HepG2 (cell line): Measurements from ENCODE around the gene CFAP119.

Experiments
- CAMTA2 ChIP-seq: sonication (generic); formaldehyde crosslinking; IDR thresholded peaks from 2 replicates; pipeline ENCODE4 v1.4.0; 2020; ENCODE audit warnings: mild to moderate bottlenecking, missing genetic modification reagents, borderline replicate concordance
- CREB1 ChIP-seq, 2 experiments: fragments of 450-650 bp in 1 of 2; IDR thresholded peaks; 2 replicates each; pipeline ENCODE4 v1.6.1; 2016 to 2017; ENCODE audit warnings: control low read depth in 1 of 2, mild to moderate bottlenecking in 1 of 2, missing compliant biosample characterization in 1 of 2, missing genetic modification characterization in 1 of 2
- DMAP1 ChIP-seq: IDR thresholded peaks from 2 replicates; pipeline ENCODE4 v1.6.1; 2016
- ESRRA ChIP-seq: sonication (generic); formaldehyde crosslinking; IDR thresholded peaks from 2 replicates; pipeline ENCODE4 v1.5.1; 2020; ENCODE audit warnings: mild to moderate bottlenecking, low read depth, missing genetic modification reagents
- HCFC1 ChIP-seq: fragments of 150-350 bp; IDR thresholded peaks from 2 replicates; pipeline ENCODE4 v1.6.1; 2014; ENCODE audit warnings: low read depth, low read length
- POLR2AphosphoS5 ChIP-seq: IDR thresholded peaks from 2 replicates; pipeline ENCODE4 v1.6.1; 2012; ENCODE audit warnings: low read depth, low read length
- SP1 ChIP-seq, 2 experiments: fragments of 450-650 bp in 1 of 2; sonication (generic) in 1 of 2; formaldehyde crosslinking in 1 of 2; IDR thresholded peaks; 2 replicates each; pipeline versions ENCODE4 v1.4.0 to v1.6.1; 2016 to 2020; ENCODE audit warnings: missing genetic modification reagents in 1 of 2
- ZBTB25 ChIP-seq: IDR thresholded peaks from 2 replicates; pipeline ENCODE4 v1.6.1; 2018; ENCODE audit warnings: missing genetic modification reagents
- ZNF24 ChIP-seq: fragments of 450-650 bp; IDR thresholded peaks from 2 replicates; pipeline ENCODE4 v1.6.1; 2017; ENCODE audit warnings: antibody characterized with exemption, mild to moderate bottlenecking
- ZNF3 ChIP-seq: IDR thresholded peaks from 2 replicates; pipeline ENCODE4 v1.7.0; 2017; ENCODE audit warnings: inconsistent platforms
- TF ChIP-seq, protein P1 (sequence below): sonication (generic); formaldehyde crosslinking; IDR thresholded peaks from 2 replicates; pipeline ENCODE4 v1.5.0; 2020; ENCODE audit warnings: missing genetic modification reagents, mild to moderate bottlenecking, borderline replicate concordance
- TF ChIP-seq, protein P2 (sequence below): sonication (generic); formaldehyde crosslinking; IDR thresholded peaks from 2 replicates; pipeline ENCODE4 v1.4.0; 2020; ENCODE audit warnings: missing genetic modification reagents, mild to moderate bottlenecking, borderline replicate concordance

DNA sequence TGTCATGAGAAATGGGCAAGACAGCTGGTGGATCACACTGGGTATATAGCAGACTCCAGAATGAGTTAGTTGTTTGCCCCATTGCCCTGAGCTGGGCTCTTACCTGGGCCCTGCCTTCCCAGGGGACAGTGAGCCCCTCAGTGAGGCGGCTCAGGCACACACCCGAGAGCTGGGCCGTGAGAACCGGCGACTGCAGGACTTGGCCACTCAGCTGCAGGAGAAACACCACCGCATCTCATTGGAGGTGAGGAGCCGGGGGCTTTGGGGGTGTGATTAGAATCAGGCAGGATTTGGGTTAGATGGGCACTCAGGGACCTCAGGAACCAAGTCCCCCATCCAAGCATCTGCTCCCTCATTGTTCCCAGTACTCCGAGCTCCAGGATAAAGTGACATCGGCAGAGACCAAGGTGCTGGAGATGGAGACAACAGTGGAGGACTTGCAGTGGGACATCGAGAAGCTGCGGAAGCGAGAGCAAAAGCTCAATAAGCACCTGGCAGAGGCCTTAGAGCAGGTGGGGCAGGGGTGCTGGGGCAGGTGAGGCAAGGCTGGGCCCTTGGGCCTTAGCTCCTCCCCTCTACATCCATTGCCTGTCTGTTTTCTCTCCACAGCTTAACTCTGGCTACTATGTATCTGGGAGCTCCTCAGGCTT lies 3.1 kb upstream of the CFAP119 start:
- TF ChIP-seq, protein P1, sequence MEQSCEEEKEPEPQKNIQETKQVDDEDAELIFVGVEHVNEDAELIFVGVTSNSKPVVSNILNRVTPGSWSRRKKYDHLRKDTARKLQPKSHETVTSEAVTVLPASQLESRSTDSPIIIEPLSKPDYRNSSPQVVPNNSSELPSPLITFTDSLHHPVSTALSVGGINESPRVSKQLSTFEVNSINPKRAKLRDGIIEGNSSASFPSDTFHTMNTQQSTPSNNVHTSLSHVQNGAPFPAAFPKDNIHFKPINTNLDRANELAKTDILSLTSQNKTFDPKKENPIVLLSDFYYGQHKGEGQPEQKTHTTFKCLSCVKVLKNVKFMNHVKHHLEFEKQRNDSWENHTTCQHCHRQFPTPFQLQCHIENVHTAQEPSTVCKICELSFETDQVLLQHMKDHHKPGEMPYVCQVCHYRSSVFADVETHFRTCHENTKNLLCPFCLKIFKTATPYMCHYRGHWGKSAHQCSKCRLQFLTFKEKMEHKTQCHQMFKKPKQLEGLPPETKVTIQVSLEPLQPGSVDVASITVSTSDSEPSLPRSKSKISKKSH = no peak
- no peak for TF ChIP-seq ZNF24
- no peak for TF ChIP-seq POLR2AphosphoS5
- no peak for TF ChIP-seq ZBTB25
- no peak for TF ChIP-seq DMAP1
- no peak for TF ChIP-seq ESRRA
- TF ChIP-seq CREB1 (IDR thresholded peaks at IDR 0.05) = no peak
- no peak for TF ChIP-seq CREB1 (CRISPR knock-in tag; IDR thresholded peaks at IDR 0.05)
- TF ChIP-seq HCFC1 = no peak
- TF ChIP-seq ZNF3 (CRISPR knock-in tag) = no peak
- TF ChIP-seq, protein P2, sequence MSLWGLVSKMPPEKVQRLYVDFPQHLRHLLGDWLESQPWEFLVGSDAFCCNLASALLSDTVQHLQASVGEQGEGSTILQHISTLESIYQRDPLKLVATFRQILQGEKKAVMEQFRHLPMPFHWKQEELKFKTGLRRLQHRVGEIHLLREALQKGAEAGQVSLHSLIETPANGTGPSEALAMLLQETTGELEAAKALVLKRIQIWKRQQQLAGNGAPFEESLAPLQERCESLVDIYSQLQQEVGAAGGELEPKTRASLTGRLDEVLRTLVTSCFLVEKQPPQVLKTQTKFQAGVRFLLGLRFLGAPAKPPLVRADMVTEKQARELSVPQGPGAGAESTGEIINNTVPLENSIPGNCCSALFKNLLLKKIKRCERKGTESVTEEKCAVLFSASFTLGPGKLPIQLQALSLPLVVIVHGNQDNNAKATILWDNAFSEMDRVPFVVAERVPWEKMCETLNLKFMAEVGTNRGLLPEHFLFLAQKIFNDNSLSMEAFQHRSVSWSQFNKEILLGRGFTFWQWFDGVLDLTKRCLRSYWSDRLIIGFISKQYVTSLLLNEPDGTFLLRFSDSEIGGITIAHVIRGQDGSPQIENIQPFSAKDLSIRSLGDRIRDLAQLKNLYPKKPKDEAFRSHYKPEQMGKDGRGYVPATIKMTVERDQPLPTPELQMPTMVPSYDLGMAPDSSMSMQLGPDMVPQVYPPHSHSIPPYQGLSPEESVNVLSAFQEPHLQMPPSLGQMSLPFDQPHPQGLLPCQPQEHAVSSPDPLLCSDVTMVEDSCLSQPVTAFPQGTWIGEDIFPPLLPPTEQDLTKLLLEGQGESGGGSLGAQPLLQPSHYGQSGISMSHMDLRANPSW (CRISPR knock-in tag) = no peak
- TF ChIP-seq CAMTA2 (CRISPR knock-in tag) = no peak
- TF ChIP-seq SP1 (IDR thresholded peaks at IDR 0.05) = no peak
- no peak for TF ChIP-seq SP1 (CRISPR knock-in tag; IDR thresholded peaks at IDR 0.05)
